ENCODE data around the gene MMP24.
"Not testable (repeated sequence)": the region's sequence is repeated elsewhere in the genome, so short reads cannot be mapped to it uniquely, and the experiment has no call there.

The MMP24 gene

DNA sequence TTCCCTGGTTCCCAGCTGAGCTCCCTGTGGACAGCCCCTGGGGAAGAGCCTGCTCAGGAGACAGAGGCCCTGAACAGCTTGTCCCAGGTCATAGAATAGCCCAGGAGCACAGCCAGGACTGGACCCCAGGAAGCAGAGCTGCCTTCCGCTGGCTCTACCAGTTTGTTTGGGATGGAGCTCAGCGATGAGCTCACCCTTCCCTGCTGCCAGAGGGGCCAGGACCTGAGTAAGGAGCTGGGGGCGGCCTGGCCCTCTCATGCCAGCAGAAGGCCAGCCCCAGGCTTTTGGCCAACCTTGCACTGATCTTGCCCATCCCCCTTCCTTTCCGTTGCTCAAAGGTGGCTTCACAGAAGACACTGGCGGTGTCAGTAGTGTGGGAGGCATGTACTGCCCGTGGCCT is 33.9 kb downstream of the MMP24 start:
- no peak for DNase-seq (ENCODE audit: low spot score)

GRCh38 chr20:35262321-35262720 is 35.8 kb downstream of the MMP24 start:
- DNase-seq (ENCODE audit: low spot score), result not testable (repeated sequence)

DNA sequence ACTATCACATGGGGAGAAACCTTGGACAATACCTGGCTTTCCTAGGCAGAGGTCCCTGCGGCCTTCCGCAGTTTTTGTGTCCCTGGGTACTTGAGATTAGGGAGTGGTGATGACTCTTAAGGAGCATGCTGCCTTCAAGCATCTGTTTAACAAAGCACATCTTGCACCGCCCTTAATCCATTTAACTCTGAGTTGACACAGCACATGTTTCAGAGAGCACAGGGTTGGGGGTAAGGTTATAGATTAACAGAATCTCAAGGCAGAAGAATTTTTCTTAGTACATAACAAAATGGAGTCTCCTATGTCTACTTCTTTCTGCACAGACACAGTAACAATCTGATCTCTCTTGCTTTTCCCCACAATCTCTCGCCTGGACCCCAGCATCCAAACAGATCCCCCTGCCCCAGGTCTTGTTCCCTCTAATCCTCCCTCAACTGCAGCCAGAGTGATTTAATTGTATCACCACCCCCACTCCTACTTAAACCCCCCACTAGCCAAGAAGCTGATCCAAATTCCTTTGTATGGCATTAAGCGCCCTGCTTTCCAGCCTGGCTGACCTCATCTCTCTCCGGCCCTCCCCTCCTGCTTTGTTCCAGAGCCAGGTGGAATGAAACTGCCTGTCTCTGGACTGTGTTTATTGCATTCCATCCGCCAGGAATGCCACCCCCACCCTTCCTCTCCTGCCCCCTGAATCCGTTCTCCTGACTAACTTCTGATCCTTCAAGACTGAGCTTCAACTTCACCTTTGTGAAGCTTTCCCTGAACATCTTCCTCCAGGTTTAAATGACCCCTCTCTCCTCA is 36.4 kb downstream of the MMP24 start:
- not testable (repeated sequence) for DNase-seq (ENCODE audit: low spot score)

- no peak for DNase-seq (ENCODE audit: low spot score)
Observed at GRCh38 chr20:35263532-35264341, 37.2 kb downstream of the MMP24 start.

DNA sequence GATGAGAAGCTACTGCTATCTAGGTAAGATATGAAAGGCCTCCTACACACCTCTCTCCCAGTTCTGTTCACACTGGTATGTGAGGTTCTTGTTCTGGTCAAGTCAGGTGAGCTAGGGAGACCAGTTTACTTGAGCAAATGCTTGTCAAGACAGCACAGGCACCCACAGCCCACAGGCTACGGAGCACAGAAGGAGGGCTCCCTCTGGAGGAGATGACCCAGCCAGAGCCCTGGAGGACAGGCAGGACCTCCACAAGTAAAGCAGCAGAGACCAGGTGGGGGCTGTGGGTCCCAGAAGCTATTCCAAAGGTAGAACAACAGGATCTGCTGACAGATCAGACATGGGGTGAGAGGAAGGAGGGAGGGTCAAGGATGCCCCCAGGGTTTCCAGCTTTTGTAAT is 38.3 kb downstream of the MMP24 start:
- no peak for DNase-seq (ENCODE audit: low spot score)

- no peak for DNase-seq (ENCODE audit: low spot score)
Observed at GRCh38 chr20:35267092-35267491, 40.6 kb downstream of the MMP24 start.

- DNase-seq (ENCODE audit: low spot score), result peak; percentile 51
Observed at GRCh38 chr20:35269055-35269781, 42.7 kb downstream of the MMP24 start.

DNA sequence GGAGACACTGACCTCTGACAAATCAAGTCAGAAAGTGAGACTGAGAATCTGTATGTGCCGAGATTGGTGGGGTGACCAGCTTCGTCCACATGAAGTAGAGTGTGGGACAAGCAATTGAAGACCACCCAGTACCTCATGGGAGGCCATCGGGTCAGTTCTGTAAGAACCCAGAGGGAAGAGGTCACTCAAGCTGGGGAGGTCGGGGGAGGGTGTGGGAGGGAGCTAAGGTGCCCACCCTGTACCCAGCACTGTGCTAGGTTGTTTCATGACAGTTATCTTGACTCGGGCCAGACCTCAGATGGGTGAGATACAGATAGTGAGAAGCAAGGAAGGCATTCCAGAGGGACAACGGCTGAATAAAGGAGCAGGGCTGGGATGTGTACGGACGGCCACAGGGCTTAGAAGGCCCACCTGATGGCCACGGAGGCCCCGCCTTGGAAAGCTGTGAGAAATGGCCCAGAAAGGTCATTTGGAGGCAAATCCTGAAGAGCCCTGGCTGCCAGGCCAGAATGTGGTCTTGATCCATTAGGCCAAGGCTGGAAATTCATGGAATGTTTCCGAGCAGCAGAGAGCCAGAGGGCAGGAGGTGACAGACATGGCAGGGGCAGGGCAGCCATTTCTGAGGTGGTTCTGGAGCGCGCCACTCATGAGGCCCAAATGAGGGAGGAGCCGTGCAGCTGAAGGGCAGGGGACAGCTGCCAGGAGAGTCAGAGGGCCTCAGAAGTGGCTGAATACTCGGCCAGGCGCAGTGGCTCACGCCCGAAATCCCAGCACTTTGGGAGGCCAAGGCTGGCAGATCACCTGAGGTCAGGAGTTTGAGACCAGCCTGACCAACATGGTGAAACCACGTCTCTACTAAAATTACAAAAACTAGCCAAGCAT is 43.8 kb downstream of the MMP24 start:
- DNase-seq (ENCODE audit: low spot score), result no peak

- no peak for DNase-seq (ENCODE audit: low spot score)
Observed at GRCh38 chr20:35271073-35271882, 44.8 kb downstream of the MMP24 start.

DNA sequence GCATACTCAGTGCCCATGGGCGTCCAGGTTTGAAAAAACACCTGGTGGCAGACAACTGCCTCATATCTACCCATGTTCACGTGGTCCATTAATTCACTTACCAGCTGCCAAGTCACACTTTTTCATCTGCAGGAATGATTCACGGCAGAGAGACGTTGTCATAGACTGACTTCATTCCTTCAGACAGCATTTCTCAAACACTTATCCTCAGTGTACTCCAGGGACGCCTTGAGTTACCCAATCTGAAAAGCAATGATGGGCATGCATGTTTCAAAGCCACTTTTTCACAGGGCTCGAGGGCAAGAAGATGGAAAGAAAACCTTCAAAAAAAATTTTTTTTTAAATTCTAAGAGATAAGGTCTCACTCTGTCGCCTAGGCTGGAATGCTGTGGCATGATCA is 45.4 kb downstream of the MMP24 start:
- no peak for DNase-seq (ENCODE audit: low spot score)

- no peak for DNase-seq (ENCODE audit: low spot score)
Observed at GRCh38 chr20:35273449-35274171, 47.1 kb downstream of the MMP24 start.

DNA sequence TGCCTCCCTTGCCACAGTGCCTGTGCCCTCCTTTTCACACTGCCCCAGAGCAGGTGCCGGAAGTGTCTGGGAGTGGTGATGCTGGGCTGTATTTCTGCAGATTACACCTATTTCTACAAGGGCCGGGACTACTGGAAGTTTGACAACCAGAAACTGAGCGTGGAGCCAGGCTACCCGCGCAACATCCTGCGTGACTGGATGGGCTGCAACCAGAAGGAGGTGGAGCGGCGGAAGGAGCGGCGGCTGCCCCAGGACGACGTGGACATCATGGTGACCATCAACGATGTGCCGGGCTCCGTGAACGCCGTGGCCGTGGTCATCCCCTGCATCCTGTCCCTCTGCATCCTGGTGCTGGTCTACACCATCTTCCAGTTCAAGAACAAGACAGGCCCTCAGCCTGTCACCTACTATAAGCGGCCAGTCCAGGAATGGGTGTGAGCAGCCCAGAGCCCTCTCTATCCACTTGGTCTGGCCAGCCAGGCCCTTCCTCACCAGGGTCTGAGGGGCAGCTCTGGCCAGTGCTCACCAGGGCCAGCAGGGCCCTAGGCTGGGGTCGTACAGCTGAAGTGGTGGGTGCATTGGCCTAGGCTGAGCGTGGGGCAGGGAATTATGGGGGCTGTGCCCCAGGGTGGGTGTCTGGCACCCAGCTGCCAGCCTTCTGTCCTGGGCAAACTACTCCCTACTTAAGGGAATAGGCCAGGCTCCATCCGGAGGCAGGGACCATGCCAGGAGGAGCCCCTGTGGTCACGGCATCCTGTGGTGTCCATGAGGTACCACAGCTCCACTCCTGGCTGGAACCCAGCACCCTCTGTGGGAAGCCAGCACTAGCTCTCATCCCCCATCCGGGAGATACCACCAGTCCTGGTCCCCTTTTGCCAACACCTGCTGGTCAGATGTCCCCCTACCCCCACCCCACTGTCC is 47.9 kb downstream of the MMP24 start:
- DNase-seq (ENCODE audit: low spot score), result no peak

GRCh38 chr20:35275741-35276251 is 49.3 kb downstream of the MMP24 start:
- no peak for DNase-seq (ENCODE audit: low spot score)

DNA sequence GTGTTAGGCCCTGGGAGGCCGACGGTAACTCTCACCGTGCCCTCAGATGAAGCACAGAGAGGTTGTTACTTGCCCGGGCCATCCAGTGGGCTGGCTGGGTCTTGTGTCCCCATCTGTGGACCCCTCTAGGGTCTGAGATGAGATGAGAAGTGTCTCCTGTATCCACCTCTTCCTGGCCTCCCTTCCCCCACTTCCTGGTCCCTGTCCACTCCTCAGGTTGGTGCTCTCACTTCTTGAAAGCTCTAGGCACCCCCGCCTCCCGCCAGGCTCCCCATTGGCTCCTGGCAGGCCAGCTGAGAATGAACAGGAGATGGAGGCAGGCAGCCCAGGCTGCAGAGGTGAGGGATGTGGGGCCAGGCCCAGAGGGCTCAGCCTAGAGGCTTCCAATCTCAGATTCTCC is 49.9 kb downstream of the MMP24 start:
- DNase-seq (ENCODE audit: low spot score), result no peak

- no peak for DNase-seq (ENCODE audit: low spot score)
Observed at GRCh38 chr20:35277127-35277526, 50.6 kb downstream of the MMP24 start.

DNA sequence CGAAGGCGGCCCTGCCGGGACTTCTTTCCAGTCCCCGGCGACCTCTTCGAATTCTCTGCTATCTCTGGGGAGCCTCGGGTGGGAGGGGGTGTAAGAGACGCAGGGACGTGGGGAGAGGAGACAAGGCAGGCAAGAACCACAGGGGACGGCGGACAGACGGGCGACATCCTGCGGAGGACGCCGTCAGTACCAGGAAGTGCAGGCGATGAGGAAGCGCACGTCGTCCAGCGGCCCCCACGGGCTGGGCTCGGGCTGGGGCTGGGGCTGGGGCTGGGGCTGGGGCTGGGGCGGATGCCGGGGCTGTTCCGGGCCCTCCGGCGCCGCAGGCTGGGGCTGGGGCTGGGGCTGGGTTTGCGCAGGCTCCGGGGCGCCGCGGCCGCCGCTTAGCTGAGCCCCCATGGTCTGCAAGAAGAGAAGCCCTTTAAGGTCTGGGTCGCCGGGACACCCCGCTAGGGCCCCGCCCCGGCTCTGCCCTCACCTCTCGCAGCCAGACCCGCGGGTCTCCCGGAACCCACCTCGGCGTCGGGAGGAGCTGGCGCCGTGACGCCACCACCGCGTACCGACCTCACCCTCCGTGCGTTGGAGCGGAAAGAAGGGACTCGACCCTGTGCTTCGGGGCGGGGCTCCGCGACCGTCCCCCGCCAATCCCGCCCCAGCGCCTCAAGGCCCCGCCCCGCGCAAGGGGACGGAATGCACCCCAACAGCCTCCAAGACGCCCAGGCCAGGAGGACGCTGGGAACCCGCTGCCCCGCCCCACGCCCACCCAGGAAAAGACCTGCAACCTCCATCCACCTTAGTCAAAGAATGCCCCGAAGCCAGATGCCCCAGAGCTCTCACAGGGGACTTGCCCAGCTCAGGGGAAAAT is 51.3 kb downstream of the MMP24 start, which contains the start of gene MMP24OS:
Gene MMP24OS, minus strand, starts transcription at position 592 of the 865 bp plus-strand sequence. Its CDS starts 193 bp downstream, at position 399.
- peak; percentile 93 for DNase-seq (ENCODE audit: low spot score)

- DNase-seq (ENCODE audit: low spot score), result no peak
Observed at GRCh38 chr20:35279040-35279439, 52.5 kb downstream of the MMP24 start.

Measured in germinal center (tissue), 1 donor.